ENCODE results near the gene TBC1D25.

The TBC1D25 gene

GRCh38 chrX:48560056-48560455, 20.5 kb downstream of the TBC1D25 start:
- DNase-seq: no peak

- no peak for DNase-seq
Measured at GRCh38 chrX:48560681-48561080, 21.2 kb downstream of the TBC1D25 start.

GRCh38 chrX:48569958-48570357, 30.4 kb downstream of the TBC1D25 start:
- no peak for DNase-seq

GRCh38 chrX:48573690-48574269, 34.3 kb downstream of the TBC1D25 start:
- peak in 11 of 56 donors; percentile 1 to 51 (median 17) for DNase-seq

GRCh38 chrX:48574270-48575266, 35.1 kb downstream of the TBC1D25 start, which contains the start of gene RBM3:
Gene RBM3, plus strand, starts transcription at chrX:48574484. Its CDS starts 697 bp downstream, at chrX:48575181.
- peak; percentile 13 to 93 (median 82) for DNase-seq

- DNase-seq: no peak
Measured at GRCh38 chrX:48575642-48576041, 36.1 kb downstream of the TBC1D25 start.

GRCh38 chrX:48576108-48576507, 36.6 kb downstream of the TBC1D25 start:
- DNase-seq: no peak

GRCh38 chrX:48578661-48579128, 39.2 kb downstream of the TBC1D25 start:
- no peak for DNase-seq

GRCh38 chrX:48579259-48579658, 39.7 kb downstream of the TBC1D25 start:
- no peak for DNase-seq

GRCh38 chrX:48580662-48581061, 41.1 kb downstream of the TBC1D25 start:
- no peak for DNase-seq

- DNase-seq: no peak
Measured at GRCh38 chrX:48584698-48585097, 45.2 kb downstream of the TBC1D25 start.

GRCh38 chrX:48589482-48590162, 50.1 kb downstream of the TBC1D25 start:
- DNase-seq: no peak

GRCh38 chrX:48590203-48591103, 50.9 kb downstream of the TBC1D25 start:
- DNase-seq: peak in 8 of 56 donors; percentile 0 to 16 (median 6)

- DNase-seq: no peak
Measured at GRCh38 chrX:48591255-48591791, 51.8 kb downstream of the TBC1D25 start.

- no peak for DNase-seq
Measured at GRCh38 chrX:48592971-48593370, 53.5 kb downstream of the TBC1D25 start.

- DNase-seq: no peak
Measured at GRCh38 chrX:48595929-48596328, 56.4 kb downstream of the TBC1D25 start.

- peak; percentile 40 to 91 (median 80) for DNase-seq
Measured at GRCh38 chrX:48597353-48598264, 58.1 kb downstream of the TBC1D25 start, which contains the start of gene WDR13. Gene WDR13, plus strand, starts transcription at chrX:48597492. Its CDS starts 505 bp downstream, at chrX:48597997.

- no peak for DNase-seq
Measured at GRCh38 chrX:48598614-48599013, 59.1 kb downstream of the TBC1D25 start.

GRCh38 chrX:48599341-48599740, 59.8 kb downstream of the TBC1D25 start:
- no peak for DNase-seq
